ENCODE data around the gene TNKS1BP1. TPM values are rescaled to one million over a fixed set of nuclear protein-coding genes. Genes with fewer than 3 reads are reported as not detected.

Gene TNKS1BP1
- total and polyA plus RNA-seq, 8 donors, result 59.4 to 238 (median 119) TPM

DNA sequence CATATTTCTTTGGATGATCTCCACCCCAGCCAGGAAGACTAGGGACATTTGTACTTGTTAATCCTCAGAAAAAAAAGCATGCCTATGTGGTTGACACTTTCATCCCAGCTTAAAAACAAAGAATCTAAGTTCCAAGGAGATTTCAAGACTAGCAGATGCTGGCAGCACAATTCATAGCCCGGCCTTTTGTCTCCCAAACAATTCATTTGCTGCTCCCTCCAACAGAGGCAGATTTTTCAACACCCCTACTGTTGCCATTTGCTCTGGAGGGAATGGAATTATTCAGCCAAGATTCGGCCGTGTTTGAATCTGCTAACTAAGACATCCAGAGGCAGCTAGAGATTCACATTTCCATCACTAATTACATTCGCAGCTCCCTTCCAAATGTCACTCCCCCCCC lies 28.7 kb upstream of the TNKS1BP1 start:
- Histone ChIP-seq H3K27ac (no peak overlapping the region), H3K4me3 (no peak overlapping the region), H3K4me1 (peaks cover 0 to 18% (median 11%) of the 10 kb centered on the region in 4 donors), H3K36me3 (no peaks in the 10 kb centered on the region), H3K9me3 (no peaks in the 10 kb centered on the region), H3K27me3 (no peaks in the 10 kb centered on the region)
- intact Hi-C loops (cut with DNase I; ENCODE audit: low total_unique reads), result no loop called here
- TF ChIP-seq, protein P1, sequence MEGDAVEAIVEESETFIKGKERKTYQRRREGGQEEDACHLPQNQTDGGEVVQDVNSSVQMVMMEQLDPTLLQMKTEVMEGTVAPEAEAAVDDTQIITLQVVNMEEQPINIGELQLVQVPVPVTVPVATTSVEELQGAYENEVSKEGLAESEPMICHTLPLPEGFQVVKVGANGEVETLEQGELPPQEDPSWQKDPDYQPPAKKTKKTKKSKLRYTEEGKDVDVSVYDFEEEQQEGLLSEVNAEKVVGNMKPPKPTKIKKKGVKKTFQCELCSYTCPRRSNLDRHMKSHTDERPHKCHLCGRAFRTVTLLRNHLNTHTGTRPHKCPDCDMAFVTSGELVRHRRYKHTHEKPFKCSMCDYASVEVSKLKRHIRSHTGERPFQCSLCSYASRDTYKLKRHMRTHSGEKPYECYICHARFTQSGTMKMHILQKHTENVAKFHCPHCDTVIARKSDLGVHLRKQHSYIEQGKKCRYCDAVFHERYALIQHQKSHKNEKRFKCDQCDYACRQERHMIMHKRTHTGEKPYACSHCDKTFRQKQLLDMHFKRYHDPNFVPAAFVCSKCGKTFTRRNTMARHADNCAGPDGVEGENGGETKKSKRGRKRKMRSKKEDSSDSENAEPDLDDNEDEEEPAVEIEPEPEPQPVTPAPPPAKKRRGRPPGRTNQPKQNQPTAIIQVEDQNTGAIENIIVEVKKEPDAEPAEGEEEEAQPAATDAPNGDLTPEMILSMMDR (IDR thresholded peaks at IDR 0.05), result no peak
- TF ChIP-seq EP300 (IDR thresholded peaks at IDR 0.05) (no peak), POLR2AphosphoS5 (IDR thresholded peaks at IDR 0.05) (no peak), POLR2A (IDR thresholded peaks at IDR 0.05) (no peak)
- 59 to 74% (median 61%) methylated on average over 4 of the region's 4 CpGs for WGBS, 5 donors
- no peak for DNase-seq

DNA sequence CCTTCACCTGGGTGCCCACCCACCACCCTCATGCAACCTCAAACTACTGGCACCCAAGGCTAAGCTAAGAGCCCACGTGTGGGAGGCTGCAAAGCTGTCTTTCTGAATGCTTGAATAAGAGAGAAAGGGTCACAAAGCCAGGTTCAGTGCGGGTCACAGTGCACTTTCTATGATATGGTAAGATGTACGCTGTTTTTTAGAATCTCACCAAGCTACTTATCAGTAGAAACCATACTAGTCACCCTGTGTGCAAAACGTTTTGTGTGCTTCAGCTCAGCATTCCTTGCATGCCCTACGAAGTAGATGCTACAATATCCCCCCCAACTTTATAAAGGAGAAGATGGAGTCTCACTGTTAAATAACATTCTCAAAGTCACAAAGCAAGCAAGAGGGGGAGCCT lies 28.3 kb upstream of the TNKS1BP1 start:
- no peak for DNase-seq
- no peaks in the 10 kb centered on the region for H3K9me3 ChIP-seq
- WGBS, 5 donors, result 49 to 64% (median 60%) methylated on average over 5 of the region's 5 CpGs
- peaks cover 0 to 16% (median 10%) of the 10 kb centered on the region in 4 donors for H3K4me1 ChIP-seq
- TF ChIP-seq POLR2A (IDR thresholded peaks at IDR 0.05), result no peak
- TF ChIP-seq, protein P1 (IDR thresholded peaks at IDR 0.05), result no peak
- no peak for TF ChIP-seq POLR2AphosphoS5 (IDR thresholded peaks at IDR 0.05)
- no peak for TF ChIP-seq EP300 (IDR thresholded peaks at IDR 0.05)
- no peak overlapping the region for H3K4me3 ChIP-seq
- H3K36me3 ChIP-seq, result no peaks in the 10 kb centered on the region
- intact Hi-C loops (cut with DNase I; ENCODE audit: low total_unique reads), result no loop called here
- H3K27me3 ChIP-seq, result no peaks in the 10 kb centered on the region
- no peak overlapping the region for H3K27ac ChIP-seq

DNA sequence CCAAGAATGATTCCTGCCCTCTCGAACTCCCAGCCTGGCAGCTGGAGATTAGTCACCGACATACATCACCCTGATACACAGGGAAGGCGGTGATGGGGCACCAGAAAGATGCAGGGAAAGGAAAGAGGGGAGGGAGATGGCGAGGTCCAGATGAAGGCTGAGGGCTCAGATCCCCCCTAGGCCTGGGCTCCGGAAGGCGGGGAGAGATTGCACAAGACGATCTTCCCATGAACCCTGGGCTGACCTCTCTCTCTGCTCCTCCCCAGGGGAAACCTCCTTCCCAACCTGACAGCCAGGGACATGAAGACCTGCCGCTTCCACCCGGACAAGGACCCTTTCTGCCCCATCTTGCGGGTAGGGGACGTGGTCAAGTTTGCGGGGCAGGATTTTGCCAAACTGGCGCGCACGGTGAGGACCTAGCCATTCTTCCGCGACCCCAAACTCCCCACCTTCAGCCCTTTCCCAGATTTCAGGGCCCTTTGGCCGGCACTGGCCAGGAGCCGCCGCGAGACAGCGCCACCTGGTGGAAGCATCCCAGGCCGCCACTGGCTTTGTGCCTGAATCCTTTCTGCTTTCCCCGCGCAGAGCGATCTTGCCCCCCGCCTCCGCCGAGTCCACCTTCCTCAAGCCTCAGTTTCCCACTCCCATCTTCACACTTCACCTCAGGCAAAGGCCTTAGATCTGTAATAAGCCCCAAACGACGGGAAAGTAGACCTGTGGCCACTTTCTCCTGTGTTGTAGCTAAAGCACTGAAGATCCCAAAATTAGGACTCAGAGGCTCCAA lies 24.9 kb upstream of the TNKS1BP1 start:
- peak; percentile 74 to 83 for DNase-seq
- Histone ChIP-seq H3K4me3 (no peak overlapping the region), H3K4me1 (peaks cover 0 to 14% (median 13%) of the 10 kb centered on the region in 4 donors), H3K27ac (peak overlapping the region in 1 of 5 donors; percentile 25), H3K27me3 (no peaks in the 10 kb centered on the region), H3K36me3 (no peaks in the 10 kb centered on the region), H3K9me3 (no peaks in the 10 kb centered on the region)
- TF ChIP-seq POLR2AphosphoS5 (IDR thresholded peaks at IDR 0.05), result peak in 1 of 3 donors; percentile 30
- TF ChIP-seq, protein P1 (IDR thresholded peaks at IDR 0.05), result peak in 5 of 7 experiments; percentile 46 to 93 (median 89)
- TF ChIP-seq EP300 (IDR thresholded peaks at IDR 0.05), result no peak
- TF ChIP-seq POLR2A (IDR thresholded peaks at IDR 0.05), result no peak
- 17 to 24% (median 19%) methylated on average over 27 to 31 of the region's 31 CpGs for WGBS, 5 donors
- intact Hi-C loops (cut with DNase I; ENCODE audit: low total_unique reads), result loop anchor here (10.0 kb wide), 3 partner anchors 105 to 295 kb away; partner anchors contain the start of gene YPEL4

DNA sequence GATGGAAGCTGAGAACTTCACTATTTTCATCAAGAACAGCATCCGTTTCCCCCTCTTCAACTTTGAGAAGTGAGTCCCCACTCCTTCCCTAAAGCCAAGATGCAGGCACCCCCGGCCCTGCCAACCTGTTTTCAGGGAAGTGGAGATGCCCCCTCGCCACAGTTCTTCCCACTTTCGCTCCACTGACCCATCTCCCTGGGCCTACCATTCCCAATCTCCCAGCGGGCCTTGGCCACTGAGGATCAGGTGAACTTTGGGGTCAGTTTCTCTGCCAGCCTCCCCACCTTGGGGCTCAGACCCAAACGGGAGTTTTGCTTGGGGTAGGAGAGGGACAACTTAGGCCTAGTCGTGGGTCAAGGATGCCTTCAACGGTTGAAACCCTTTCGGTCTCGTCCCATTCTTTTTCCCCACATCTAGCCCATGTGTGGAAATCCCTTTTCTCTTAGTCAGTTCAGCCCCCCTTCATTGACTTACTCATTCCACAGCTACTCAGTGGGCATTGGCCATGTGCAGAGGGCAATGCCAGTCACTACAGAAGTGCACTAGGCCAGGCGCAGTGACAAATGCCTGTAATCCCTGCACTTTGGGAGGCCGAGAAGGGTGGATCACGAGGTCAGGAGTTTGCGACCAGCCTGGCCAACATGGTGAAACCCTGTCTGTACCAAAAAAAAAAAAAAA lies 24.0 kb upstream of the TNKS1BP1 start:
- 89 to 95% (median 91%) methylated on average over 14 of the region's 14 CpGs for WGBS, 5 donors
- H3K27ac ChIP-seq, result no peak overlapping the region
- H3K27me3 ChIP-seq, result no peaks in the 10 kb centered on the region
- no peak overlapping the region for H3K4me3 ChIP-seq
- peaks cover 0 to 14% (median 13%) of the 10 kb centered on the region in 4 donors for H3K4me1 ChIP-seq
- intact Hi-C loops (cut with DNase I; ENCODE audit: low total_unique reads), result loop anchor here (10.0 kb wide), 3 partner anchors 106 to 296 kb away; partner anchors contain the start of gene YPEL4
- TF ChIP-seq POLR2A (IDR thresholded peaks at IDR 0.05), result no peak
- TF ChIP-seq, protein P1 (IDR thresholded peaks at IDR 0.05), result no peak
- TF ChIP-seq POLR2AphosphoS5 (IDR thresholded peaks at IDR 0.05), result no peak
- TF ChIP-seq EP300 (IDR thresholded peaks at IDR 0.05), result no peak
- H3K36me3 ChIP-seq, result no peaks in the 10 kb centered on the region
- no peak for DNase-seq
- no peaks in the 10 kb centered on the region for H3K9me3 ChIP-seq
